ENCODE measurements around the gene RBM8A. TPM values are rescaled to one million over a fixed set of nuclear protein-coding genes. Genes with fewer than 3 reads are reported as not detected.

Gene RBM8A
- polyA plus RNA-seq, 3 donors = 91.5 to 171 (median 115) TPM

- no peak overlapping the region for H3K4me3 Mint-ChIP-seq
- no peak overlapping the region for H3K4me2 ChIP-seq (replicated peaks; ENCODE audit: extremely low read depth, low read length, poor library complexity, severe bottlenecking)
- H3K79me2 ChIP-seq (ENCODE audit: insufficient read depth, low read length) = no peaks in the 10 kb centered on the region
- H3K27me3 ChIP-seq (ENCODE audit: control insufficient read depth in 2 of 2, insufficient read depth in 2 of 2, low read length in 2 of 2) = no peaks in the 10 kb centered on the region
- H3K27me3 Mint-ChIP-seq (ENCODE audit: low read depth in 3 of 3) = no peaks in the 10 kb centered on the region
- peaks cover 15% of the 10 kb centered on the region for H3K4me1 Mint-ChIP-seq
- TF ChIP-seq CTCF (IDR thresholded peaks at IDR 0.05) = no peak
- no peaks in the 10 kb centered on the region for H3K4me1 ChIP-seq (ENCODE audit: control insufficient read depth in 1 of 2, insufficient read depth in 2 of 2, low read length in 2 of 2)
- H3K36me3 Mint-ChIP-seq = peaks cover 29 to 35% of the 10 kb centered on the region in 2 donors
- H4K20me1 ChIP-seq (ENCODE audit: insufficient read depth, low read length) = no peaks in the 10 kb centered on the region
- H3K27ac Mint-ChIP-seq = no peak overlapping the region
- H3K27ac ChIP-seq (ENCODE audit: low read depth in 1 of 2, low read length in 2 of 2) = no peak overlapping the region
- peaks cover 0 to 2% (median 0%) of the 10 kb centered on the region in 7 donors for H3K9me3 Mint-ChIP-seq
- DNase-seq = no peak
- no peak overlapping the region for H3K9ac ChIP-seq (ENCODE audit: insufficient read depth, low read length, poor library complexity, severe bottlenecking)
- no peaks in the 10 kb centered on the region for H3K9me3 ChIP-seq (replicated peaks in 1 of 2; ENCODE audit: control insufficient read depth in 1 of 2, insufficient read depth in 1 of 2, low read length in 2 of 2)
- intact Hi-C loops (cut with micrococcal nuclease) = no loop called here
- H3K4me3 ChIP-seq (replicated peaks in 1 of 3; ENCODE audit: low read depth in 2 of 3, low read length in 3 of 3) = no peak overlapping the region
- no CpG with 5 or more reads among the region's 1 CpG for WGBS (ENCODE audit: insufficient coverage)
- no peak overlapping the region for H2AFZ ChIP-seq (ENCODE audit: insufficient read depth, low read depth, low read length, poor library complexity, severe bottlenecking)
- H3K36me3 ChIP-seq (replicated peaks in 1 of 2; ENCODE audit: control insufficient read depth in 1 of 2, insufficient read depth in 2 of 2, low read length in 2 of 2) = peaks cover 23 to 32% of the 10 kb centered on the region in 2 donors
These were observed 18.6 kb downstream of the RBM8A start for GRCh38 chr1:145908653-145909052.

GRCh38 chr1:145906954-145907753 is 20.1 kb downstream of the RBM8A start:
- peaks cover 15 to 17% of the 10 kb centered on the region in 2 donors for H3K36me3 ChIP-seq (replicated peaks in 1 of 2; ENCODE audit: control insufficient read depth in 1 of 2, insufficient read depth in 2 of 2, low read length in 2 of 2)
- H4K20me1 ChIP-seq (ENCODE audit: insufficient read depth, low read length) = no peaks in the 10 kb centered on the region
- intact Hi-C loops (cut with micrococcal nuclease) = no loop called here
- no peak overlapping the region for H3K27ac ChIP-seq (ENCODE audit: low read depth in 1 of 2, low read length in 2 of 2)
- 85% methylated on average over 3 of the region's 10 CpGs for WGBS (ENCODE audit: insufficient coverage)
- no peak overlapping the region for H3K9ac ChIP-seq (ENCODE audit: insufficient read depth, low read length, poor library complexity, severe bottlenecking)
- peaks cover 8% of the 10 kb centered on the region for H3K4me1 Mint-ChIP-seq
- peaks cover 17 to 22% of the 10 kb centered on the region in 2 donors for H3K36me3 Mint-ChIP-seq
- no peak overlapping the region for H3K4me3 ChIP-seq (replicated peaks in 1 of 3; ENCODE audit: low read depth in 2 of 3, low read length in 3 of 3)
- no peaks in the 10 kb centered on the region for H3K9me3 ChIP-seq (replicated peaks in 1 of 2; ENCODE audit: control insufficient read depth in 1 of 2, insufficient read depth in 1 of 2, low read length in 2 of 2)
- no peaks in the 10 kb centered on the region for H3K27me3 Mint-ChIP-seq (ENCODE audit: low read depth in 3 of 3)
- TF ChIP-seq CTCF (IDR thresholded peaks at IDR 0.05) = no peak
- H3K27ac Mint-ChIP-seq = no peak overlapping the region
- no peak overlapping the region for H3K4me3 Mint-ChIP-seq
- H3K9me3 Mint-ChIP-seq = peaks cover 0 to 2% (median 0%) of the 10 kb centered on the region in 7 donors
- H2AFZ ChIP-seq (ENCODE audit: insufficient read depth, low read depth, low read length, poor library complexity, severe bottlenecking) = no peak overlapping the region
- no peaks in the 10 kb centered on the region for H3K4me1 ChIP-seq (ENCODE audit: control insufficient read depth in 1 of 2, insufficient read depth in 2 of 2, low read length in 2 of 2)
- no peak for DNase-seq
- no peaks in the 10 kb centered on the region for H3K79me2 ChIP-seq (ENCODE audit: insufficient read depth, low read length)
- H3K27me3 ChIP-seq (ENCODE audit: control insufficient read depth in 2 of 2, insufficient read depth in 2 of 2, low read length in 2 of 2) = no peaks in the 10 kb centered on the region
- no peak overlapping the region for H3K4me2 ChIP-seq (replicated peaks; ENCODE audit: extremely low read depth, low read length, poor library complexity, severe bottlenecking)
